Measurements from ENCODE around the gene NAPEPLD.
"Not testable (repeated sequence)": the region's sequence is repeated elsewhere in the genome, so short reads cannot be mapped to it uniquely, and the experiment has no call there.

Gene NAPEPLD

GRCh38 chr7:103059471-103059870, 89.4 kb downstream of the NAPEPLD start:
- no peak for DNase-seq

GRCh38 chr7:103058122-103058521, 90.8 kb downstream of the NAPEPLD start:
- DNase-seq: no peak

GRCh38 chr7:103056006-103056405, 92.9 kb downstream of the NAPEPLD start:
- not testable (repeated sequence) for DNase-seq

- DNase-seq: no peak
Observed at GRCh38 chr7:103051519-103051918, 97.4 kb downstream of the NAPEPLD start.

All from NCI-H526 treated with DMSO at 0.1 percent for 48 hours (cell line).